ENCODE results near the gene CCNF.

Gene CCNF

GRCh38 chr16:2487903-2488531 is 58.8 kb downstream of the CCNF start:
- no peak for DNase-seq

GRCh38 chr16:2489581-2489980 is 60.3 kb downstream of the CCNF start:
- DNase-seq, result no peak

GRCh38 chr16:2490190-2491105 is 61.2 kb downstream of the CCNF start:
- DNase-seq, result no peak

DNA sequence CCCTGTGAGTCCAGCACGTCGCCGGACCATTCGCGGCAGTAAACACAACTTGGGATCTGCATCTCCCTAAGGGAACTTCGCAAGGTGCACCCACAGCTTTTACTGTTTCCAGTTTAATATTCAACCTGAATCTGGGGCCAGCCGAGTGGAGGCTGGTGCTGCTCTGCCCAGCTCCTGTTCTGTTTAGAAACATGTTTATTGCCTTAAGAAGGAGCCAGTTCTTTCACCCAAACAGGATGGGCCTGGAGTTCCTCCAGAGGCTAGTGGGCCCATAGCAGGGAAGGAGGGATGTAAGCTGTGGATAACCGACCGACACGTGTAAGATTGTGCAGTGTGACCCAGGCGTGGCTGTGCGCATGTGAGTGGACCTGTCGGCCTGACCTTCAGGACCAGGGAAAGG is 63.0 kb downstream of the CCNF start:
- DNase-seq, result no peak

DNA sequence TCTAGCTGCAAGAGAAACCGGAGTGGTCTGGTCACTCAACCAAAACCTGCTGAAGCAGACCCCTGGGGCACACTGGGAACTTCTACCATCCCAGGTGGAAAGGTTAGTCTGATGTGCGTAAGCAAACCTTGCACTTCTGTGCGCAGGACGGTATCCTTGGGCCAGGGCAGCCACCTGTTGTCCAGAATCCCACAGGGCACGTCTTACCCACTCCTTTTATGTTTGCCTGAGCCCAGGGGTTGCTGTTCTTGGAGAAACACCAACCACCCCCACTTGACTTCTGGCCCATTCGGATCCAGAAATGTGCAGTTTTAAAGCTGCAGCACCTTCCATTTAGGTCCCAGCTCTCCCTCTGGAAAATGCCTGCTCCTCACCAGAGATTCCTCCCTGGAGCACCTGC is 64.4 kb downstream of the CCNF start:
- no peak for DNase-seq

- DNase-seq, result no peak
Measured at GRCh38 chr16:2494616-2495015, 65.4 kb downstream of the CCNF start.

DNA sequence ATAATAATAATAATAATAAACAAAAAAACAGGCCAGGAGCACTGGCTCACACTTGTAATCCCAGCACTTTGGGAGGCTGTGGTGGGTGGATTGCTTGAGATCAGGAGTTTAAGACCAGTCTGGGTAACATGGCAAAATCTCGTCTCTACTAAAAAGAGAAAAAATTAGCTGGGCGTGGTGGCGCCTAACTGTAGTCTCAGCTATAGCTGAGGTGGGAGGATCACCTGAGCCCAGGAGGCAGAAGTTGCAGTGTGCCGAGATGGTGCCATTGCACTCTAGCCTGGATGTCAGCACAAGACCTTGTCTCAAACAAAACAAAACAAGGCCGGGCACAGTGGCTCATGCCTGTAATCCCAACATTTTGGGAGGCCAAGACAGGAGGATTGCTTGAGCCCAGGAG is 65.8 kb downstream of the CCNF start:
- no peak for DNase-seq

DNA sequence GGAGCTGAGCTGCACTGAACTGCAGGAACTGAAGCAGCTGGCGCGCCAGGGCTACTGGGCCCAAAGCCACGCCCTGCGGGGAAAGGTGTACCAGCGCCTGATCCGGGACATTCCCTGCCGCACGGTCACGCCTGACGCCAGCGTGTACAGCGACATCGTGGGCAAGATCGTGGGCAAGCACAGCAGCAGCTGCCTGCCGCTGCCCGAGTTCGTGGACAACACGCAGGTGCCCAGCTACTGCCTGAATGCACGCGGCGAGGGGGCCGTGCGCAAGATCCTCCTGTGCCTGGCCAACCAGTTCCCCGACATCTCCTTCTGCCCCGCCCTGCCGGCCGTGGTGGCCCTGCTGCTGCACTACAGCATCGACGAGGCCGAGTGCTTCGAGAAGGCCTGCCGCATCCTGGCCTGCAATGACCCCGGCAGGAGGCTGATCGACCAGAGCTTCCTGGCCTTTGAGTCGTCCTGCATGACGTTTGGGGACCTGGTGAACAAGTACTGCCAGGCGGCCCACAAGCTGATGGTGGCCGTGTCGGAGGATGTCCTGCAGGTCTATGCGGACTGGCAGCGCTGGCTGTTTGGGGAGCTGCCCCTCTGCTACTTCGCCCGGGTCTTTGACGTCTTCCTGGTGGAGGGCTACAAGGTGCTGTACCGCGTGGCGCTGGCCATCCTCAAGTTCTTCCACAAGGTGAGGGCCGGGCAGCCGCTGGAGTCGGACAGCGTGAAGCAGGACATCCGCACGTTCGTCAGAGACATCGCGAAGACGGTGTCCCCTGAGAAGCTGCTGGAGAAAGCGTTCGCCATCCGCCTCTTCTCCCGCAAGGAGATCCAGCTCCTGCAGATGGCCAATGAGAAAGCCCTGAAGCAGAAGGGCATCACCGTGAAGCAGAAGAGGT is 67.2 kb downstream of the CCNF start:
- no peak for DNase-seq

DNA sequence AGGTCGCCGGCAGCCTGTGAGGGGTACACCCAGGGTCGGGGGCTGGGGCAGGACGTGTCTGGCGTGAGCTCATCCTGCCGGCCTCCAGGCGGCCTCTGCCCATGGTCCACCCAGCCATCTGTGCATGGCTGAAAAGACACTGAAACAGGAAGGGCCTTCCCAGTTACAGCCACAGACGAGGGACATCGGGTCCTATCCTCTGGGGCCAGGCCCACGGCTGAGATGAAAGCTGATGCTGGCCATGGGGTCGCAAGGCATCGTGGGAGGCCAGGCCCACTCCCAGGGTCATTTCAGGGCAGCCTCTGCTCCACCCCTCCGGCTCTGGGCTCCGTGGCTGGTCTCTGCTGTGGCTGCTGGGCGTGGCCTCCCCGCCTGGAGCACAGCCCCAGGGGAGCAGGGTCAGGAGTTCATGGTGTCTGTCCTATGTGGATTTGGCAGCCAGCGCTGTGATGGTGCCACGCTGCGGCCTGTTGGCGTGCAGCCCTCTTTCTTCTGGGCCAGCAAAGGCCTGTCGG is 67.9 kb downstream of the CCNF start:
- no peak for DNase-seq

DNA sequence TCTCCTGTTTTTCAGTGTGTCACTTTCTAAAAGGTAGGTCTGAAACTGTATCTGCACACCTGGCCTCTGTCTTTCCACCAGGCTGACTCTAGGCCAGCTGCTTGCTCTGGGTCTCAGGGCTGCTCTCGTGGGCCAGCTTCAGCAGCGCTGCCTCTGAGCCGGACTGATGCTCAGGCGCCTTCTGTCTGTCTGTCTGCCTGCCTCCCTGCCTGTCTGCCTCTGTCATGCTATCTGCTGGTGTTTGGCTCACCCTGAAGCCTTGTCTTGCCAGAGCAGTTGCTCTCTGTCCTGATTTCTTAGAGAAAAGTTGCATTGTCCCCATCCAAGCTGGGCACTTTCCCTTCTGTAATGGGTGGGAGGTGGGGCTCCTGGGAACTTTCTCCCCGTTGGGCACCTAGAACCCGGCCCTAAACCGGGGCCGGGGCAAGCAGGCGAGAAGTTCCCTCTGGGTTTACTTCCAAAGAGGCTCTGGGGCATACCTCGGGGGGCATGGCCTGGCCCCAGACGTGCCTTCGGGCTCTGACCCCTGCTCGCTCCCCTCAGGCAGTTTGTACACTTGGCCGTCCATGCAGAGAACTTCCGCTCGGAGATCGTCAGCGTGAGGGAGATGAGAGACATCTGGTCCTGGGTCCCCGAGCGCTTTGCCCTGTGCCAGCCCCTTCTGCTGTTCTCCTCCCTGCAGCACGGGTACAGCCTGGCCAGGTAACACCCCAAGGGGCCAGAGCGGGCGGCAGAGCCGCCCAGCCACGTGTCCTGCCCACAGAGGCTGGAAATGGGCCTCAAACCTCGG is 68.6 kb downstream of the CCNF start:
- DNase-seq, result no peak

DNA sequence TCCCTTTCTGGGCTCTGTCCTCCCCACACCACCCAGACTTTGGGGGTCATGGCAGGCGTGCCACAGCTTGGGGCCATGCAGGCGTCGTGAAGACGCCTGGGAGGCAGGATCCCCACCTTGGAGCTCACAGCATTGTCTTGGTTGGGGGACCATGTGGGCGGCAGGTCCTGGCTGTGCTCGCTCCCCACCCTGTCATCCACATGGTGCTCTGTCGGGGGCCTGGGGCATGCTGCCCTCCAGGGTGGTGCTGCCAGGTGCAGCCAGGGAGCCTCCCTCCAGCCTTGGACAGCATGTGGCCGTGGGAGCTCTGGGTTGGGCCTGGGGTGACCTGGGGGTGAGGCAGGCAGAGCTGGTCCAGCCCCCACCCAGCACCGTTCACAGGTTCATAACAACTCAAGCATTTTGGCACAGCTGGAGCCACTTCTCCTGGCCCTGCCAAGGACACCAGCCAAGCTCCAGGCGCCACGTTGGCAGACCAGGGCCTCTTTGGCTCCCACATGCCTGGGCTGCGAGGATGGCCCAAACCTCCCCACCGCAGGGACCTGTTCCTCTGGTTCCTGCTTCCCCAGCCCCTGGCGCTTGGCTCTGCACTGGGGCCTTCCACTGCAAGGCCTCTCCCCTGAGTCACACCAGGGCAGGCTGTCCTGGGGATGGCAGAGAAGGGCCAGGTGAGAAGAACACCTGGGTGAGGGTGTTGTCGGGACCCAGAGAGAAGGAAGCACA is 69.4 kb downstream of the CCNF start:
- DNase-seq, result no peak

GRCh38 chr16:2499454-2499853 is 70.2 kb downstream of the CCNF start:
- no peak for DNase-seq

DNA sequence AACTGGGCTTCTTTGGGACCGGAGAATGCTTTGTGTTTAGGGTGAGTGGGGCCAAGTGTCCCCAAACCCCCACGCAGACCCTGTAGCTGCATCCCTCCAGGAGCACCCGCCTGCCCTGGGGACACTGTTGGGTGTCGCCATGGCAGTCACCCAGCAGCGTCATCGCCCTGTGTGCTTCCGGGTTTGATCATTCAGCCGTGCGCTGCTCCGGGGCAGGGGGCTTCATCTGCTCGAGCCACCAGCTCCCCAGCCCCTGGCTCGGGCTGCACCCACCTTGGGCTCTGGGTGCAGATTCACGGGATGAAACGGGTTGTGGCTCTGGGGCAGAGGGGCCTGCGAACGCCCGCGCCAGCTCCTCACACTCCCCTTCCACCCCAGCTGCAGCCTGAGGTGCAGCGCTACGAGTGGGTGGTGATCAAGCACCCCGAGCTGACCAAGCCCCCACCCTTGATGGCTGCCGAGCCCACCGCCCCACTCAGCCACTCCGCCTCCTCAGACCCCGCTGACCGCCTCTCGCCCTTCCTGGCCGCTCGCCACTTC is 70.7 kb downstream of the CCNF start:
- DNase-seq, result no peak

DNA sequence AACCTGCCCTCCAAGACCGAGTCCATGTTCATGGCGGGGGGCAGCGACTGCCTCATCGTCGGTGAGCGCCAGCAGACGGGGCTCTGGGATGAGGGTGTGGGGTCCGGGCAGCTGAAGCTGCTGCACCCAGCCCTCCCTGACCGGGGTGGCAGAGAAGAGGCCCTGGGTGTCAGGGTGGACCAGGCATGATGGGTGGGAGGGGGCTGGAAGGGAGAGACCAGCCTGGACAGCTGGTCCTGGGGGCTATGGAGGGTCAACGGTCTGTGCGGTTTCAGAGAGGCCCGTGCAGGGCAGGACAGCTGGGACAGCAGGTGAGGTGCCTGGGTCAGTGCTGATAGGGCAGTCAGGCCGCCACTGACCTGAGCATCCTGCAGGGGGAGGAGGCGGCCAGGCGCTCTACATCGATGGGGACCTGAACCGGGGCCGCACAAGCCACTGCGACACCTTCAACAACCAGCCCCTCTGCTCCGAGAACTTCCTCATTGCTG is 71.2 kb downstream of the CCNF start:
- DNase-seq, result no peak

DNA sequence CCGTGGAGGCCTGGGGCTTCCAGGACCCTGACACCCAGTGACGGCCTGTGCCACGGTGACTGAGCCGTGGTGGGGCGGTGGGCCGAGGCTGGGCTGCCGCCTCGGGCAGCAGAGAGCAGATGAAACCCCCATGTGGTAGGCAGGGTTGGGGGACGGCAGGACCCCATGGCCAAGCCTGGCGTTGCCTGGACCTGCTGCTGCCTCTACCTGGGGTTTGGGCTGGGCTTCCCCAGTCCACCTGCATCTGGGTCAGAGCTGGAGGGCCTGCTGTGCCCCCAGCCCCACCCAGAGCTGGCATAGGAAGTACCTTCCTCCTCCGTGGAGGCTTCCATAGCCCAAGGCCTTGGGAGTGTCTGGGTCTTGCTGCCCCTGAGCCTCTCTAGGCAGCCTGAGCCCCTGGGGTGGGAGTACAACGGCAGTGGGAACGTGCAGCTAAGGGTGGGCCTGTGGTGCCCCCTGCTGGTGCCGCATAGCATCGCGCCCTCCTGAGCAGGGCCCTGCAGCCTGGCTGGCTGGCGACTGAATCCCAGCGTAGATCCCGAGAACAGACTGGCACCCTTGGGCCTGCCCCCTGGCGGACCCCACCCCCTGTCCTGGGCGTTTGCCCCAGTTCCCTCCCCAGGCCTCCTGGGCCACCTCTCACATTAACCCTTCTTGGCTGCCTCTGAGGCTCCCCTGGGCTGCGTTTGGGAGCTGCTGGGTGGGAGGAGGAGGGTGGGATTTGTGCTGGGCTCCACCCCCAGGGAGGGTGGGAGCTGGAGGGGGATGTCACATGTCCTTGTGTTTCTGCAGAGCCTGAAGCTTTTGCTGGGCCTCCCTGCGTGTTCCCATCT is 71.9 kb downstream of the CCNF start:
- DNase-seq, result peak; percentile 85

DNA sequence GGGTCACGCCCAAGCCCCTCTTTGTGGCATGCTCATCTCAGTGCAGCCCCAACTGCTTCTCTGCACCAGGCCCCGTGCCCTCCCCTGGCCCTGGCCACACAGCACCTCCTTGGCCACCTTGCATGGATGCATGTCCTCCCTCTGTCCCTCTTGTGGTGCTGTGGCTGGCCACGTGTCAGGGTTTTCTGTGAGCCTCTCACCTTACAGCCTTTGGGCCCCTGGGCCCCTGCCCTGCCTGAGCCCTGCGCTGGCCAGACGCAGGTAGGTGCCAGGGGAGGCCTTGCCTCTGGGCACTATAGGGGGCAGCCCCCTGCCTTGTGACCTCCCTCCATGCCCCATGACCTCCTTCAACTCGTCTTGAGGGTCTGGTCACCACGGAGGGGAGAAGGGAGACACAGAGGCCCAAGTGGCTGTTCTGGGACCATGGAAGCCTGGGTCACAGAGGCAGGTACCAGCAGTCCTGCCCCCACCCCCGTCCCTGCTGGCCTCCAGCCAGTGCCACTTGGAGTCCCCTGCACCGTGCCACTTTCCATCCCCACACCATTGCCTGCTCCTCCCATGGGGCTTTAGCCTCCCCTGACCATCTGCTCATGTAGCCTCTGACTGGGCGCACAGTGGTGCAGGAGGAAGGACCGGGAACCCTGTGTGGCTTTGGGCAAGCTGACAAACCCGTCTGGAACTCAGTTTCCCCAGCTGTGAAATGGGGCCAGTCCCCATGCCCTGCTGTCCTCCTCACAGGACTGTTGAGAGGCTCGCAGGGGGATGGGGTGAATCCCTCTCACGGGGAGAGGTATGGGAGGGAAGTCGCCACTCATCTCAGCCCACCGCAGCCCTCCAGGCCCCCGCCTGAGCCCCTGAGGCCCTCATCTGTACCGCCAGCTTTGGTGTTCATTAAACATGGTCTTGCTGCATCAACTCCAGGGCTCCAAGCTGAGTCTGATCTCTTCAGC is 73.0 kb downstream of the CCNF start:
- no peak for DNase-seq

DNA sequence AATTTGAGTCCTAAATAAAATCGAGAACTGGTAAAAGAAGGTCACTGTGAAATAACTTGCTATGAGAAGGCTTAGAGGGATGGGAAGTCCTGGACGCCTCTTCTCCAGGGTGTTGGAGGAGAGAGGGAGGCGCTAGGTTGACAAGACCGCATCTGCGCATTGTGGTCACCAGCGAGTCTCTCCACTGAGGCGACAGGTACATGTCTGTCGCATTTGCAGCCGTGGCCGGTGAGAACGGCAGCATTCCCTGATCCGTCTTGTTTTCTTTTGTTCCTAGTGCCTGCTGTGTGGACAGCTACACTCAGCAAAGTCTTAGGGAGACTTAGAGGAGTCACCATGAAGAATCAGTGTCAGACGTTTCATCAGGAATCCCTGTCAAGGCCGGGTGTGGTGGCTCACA is 76.4 kb downstream of the CCNF start:
- DNase-seq, result no peak

DNA sequence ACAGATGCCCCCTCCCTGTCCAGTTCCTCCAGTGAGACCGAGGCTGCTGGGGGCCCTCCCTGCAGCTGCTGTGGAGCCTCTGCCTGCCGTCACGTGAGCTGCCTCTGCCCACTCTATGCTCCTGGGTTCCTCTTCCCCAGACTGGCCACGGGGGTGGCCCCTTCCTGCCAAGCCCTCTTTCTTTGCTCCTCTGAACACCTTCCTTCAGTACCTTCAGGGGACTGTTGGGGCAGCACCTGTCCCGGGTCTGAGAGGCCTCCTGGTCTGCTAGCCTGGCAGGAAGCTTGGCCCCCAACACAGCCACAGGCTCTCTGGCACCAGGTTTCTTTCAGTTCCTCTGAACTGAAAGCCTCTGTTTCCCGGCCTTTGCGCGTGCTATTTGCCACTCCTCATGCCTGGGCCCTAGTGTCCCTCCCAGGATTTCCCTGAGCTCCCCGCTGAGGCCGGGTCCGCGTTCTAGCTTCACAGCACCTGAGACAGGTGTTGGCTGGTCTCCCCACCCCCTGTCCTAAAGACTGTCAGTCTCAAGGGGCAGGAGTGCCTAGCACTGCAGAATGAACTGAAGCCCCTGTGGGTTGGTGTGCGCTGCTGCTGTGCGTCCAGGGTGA is 77.9 kb downstream of the CCNF start:
- no peak for DNase-seq

GRCh38 chr16:2507665-2508064 is 78.4 kb downstream of the CCNF start:
- DNase-seq, result no peak

Measured in activated CD4-positive, alpha-beta T cell treated with anti-CD3 and anti-CD28 coated beads, Interleukin-2, Interleukin-6, amounts not matched to agents 100 ng/mL and 50 ng/mL, durations not matched to agents 16 hours and 8 hours (primary cell).